Measurements from ENCODE around the gene SYNGR3. TPM values are rescaled to one million over a fixed set of nuclear protein-coding genes. Genes with fewer than 3 reads are reported as not detected.
"Not testable (repeated sequence)": the region's sequence is repeated elsewhere in the genome, so short reads cannot be mapped to it uniquely, and the experiment has no call there.

SYNGR3 gene
- total RNA-seq, 1 experiment from 2014 or later, result 6.6 TPM

DNA sequence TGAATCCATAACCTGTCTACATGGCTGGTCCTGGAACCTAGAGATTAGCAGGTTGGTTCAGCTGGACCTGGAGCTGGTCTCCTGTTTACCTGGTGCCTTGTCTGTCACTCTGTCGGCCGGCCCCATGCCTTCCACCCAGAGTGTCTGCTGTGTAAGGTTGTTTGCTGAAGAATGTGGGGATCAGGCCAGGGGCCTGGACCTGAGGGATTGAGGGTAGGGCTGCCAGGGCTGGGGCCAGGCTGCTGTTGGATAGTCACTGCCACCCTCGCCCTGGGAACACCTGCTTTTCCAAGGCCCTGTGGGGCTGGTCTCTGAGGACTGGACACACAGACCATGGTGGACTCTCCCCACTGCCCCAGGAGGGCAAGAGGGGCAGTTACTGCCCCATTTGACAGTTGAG is 38.4 kb downstream of the SYNGR3 start:
- DNase-seq (ENCODE audit: low read depth), result no peak

DNA sequence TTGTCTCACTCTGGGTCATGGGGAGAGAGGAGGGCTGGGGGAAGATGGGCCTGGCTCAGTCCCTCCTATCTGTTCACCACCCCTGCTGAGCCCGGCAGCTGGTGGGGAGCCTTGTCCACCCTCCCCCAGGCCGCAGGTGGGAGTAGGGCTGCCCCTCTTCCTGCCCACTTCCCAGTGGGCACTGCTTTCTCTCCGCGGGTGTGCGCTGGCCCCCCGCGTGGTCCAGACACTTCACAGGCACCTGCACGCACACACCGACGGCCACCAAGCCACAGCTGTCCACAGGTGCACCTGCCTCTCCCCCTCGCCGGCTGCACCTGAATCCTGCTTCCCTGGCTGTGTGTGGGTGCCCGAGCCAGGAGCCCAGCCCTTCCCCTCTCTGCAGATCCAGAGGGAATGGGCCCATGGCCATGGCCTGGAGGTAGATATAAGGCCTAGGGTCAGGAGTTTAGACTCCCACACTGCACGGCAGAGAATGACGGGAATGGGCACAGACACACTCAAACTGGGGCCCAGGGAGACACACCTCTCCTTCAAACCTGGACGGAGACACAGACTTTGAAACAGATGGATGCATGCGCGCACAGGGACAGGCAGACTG is 39.0 kb downstream of the SYNGR3 start:
- DNase-seq (ENCODE audit: low read depth), result no peak

DNA sequence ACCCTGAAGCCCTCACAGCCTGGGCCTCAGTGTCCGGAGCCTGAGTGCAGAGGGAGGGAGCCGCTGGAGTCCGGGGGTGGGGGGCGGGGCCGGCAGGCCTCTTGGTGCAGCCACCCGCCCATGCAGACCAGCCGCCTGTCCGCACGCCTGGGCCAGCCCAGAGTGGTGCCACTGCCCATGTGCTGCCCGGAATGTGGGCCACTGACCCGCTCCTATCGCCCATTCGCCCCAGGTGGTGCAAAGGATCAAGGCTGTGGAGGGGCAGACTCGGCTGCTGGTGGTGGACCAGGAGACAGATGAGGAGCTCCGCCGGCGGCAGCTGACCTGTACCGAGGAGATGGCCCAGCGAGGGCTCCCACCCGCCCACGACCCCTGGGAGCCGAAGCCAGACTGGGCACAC is 39.6 kb downstream of the SYNGR3 start:
- no peak for DNase-seq (ENCODE audit: low read depth)

DNA sequence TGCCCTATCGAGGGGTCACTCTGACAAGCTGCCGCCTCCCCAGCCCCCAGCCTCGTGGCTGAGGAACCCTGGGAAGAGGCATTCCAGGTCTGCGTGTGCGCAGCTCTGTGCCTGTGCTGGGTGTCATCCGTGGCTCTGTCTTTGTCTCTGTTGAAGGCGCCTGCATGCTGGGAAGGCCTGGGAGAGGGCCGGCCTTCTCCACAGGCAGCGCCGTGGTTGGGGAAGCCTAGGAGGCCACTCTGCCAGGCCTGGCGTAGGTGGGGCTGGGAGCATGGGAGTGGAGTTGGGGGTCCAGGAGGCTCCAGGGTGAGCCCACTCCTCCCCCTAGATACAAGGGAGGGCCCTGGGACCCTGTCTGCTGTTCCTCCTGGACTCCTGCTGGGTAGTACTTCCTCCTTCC is 40.3 kb downstream of the SYNGR3 start:
- DNase-seq (ENCODE audit: low read depth), result no peak

DNA sequence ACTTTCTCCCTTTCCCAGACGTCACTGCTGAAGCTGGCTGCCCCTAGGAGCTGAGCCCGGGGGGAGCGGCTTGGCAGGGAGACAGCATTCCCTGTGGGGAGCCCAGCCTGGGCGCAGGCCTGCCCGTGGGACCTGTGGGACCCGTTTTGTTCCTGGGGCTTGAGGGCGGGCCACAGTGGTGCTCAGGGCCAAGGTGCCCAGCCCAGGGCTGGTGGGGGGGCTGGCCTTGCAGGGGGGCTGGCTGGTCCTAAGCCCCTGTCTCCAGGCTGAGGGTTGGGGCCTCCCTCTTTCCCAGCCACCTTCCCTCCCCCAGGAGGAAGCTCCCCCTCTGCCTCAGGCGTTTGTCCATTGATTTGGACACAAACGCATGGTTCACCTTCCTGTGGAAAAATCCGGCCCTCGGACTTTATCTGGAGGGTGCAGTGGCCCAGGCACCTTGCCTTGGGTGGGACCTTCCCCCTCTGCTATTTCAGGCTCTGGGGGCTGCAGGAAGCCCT is 41.4 kb downstream of the SYNGR3 start:
- no peak for DNase-seq (ENCODE audit: low read depth)

DNA sequence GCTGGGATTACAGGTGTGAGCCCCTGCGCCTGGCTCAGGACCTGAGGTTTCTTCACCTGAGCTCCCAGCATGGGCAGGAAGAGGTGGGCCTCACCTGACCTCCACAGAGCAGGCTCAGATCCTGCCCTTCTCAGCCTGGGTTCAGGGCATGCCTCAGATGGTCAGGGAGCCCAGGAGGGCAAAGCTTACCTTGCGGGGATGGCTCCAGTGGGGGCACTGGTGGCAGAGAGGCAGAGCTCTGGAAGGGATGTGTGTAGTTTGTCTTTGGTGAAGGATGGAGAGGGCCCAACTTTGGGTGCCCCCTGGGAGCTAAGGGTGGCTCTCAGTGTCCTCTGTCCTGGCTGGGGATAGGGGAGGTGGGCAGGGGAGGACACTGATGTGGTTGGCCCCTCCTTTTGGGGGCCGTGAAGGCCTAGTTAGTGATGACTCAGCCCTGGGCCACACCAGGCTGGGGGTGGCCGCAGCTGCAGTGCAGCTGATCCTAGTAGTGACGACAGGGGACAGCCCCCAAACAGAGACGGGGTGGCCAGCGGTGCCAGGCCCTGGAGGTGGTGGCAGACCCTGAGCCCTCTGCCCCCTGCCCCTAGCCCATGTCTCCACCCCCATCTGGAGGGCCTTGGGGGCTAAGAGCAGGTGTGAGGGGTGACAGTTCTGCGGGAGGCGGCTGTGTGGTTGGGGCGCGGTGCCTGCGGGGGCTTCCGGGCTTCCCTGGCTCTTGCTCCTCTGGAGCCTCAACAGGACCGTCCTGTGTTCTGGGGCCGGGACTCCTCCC is 42.7 kb downstream of the SYNGR3 start:
- peak; percentile 64 for DNase-seq (ENCODE audit: low read depth)

DNA sequence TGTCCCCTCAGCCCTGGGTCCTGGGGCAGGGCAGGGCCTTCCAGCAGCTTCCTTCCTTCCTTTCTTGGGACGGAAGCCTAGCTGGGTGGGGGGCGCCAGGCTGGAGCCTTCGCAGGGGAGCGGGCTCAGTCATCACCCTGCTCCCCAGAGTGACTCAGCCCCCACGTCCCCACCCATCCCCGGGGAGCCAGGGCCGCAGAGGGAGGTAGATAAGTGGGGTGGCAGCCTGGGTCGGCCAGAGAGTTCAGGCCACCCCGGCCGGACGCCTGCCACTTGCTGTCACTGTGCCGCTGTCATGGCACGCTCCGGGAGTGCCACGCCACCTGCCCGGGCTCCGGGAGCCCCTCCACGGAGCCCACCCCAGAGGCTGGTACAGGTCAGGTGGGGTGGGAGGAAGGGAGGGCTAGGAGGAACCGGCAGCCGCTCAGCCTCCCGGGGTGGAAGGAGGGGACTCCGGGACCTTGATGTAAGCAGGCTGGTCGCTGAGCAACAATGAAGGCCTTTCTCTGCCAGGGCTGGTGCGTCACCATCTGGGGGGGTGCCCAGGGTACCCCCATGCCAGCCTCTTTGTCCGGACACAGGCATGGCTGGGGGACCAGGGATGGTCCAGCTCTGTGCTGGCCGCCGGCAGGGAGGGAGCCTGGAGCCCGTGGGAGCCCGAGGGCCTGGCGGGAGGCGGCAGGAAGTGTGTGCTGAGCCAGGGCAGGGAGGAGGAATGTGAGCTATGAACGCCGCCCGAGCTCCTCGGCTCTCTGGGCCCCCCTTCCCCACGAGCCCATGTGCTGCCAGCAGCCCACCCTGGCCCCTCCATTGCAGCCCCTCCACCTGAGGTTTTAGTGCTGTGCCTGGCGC is 43.5 kb downstream of the SYNGR3 start:
- DNase-seq (ENCODE audit: low read depth), result peak; percentile 71

DNA sequence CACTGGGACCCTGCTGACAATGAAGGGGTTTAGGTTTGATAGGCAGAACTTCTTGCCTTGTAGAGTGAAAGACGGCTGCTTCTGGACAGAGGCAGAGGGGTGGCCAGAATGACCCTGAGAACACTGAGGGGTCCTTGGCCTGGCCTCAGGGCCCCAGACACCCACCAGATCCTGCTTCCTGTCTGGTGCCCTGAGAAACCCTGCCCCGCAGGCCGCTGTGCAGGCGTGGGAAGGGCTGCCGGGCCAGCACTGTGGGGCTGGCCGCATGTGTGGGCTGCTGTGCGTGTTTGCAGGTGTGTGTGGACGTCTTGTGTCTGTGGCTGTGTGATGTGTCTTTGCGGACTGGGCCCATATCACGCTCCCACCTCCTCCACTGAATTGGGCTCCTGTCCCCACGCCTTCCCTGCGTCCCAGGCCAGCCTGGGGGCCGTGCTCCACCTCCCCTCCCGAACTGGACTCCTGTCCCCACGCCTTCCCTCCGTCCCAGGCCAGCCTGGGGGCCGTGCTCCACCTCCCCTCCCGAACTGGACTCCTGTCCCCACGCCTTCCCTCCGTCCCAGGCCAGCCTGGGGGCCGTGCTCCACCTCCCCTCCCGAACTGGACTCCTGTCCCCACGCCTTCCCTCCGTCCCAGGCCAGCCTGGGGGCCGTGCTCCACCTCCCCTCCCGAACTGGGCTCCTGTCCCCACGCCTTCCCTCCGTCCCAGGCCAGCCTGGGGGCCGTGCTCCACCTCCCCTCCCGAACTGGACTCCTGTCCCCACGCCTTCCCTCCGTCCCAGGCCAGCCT is 44.3 kb downstream of the SYNGR3 start:
- DNase-seq (ENCODE audit: low read depth), result not testable (repeated sequence)

DNA sequence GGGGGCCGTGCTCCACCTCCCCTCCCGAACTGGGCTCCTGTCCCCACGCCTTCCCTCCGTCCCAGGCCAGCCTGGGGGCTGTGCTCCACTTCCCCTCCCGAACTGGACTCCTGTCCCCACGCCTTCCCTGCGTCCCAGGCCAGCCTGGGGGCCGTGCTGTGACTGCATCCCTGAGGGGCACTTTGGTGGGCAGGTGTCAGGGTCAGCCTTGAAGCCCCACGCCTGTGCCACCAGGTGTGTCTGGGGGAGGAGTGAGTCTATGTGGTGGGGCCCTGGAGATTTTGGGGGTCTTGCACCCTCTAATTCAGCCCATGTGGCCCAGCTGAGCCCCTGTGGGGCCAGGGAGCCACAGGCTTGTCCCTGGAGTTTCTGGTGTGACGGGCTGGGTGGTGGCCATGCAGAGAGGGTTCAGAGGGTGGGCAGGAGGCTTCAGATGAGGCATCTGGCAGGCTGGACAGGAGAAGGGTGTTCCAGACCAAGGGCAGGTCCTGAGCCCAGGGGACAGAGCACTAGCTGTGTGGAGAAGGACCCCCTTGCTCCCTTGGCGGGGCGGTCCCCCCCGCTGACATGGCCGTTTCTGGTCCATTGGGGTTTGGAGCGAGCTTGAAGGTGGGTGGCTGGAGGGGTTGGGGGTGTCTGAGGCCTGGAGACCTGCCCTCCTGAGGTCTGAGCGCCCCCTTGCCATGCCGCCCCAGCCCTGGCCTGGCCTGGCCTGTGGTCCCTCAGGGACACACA is 45.1 kb downstream of the SYNGR3 start:
- DNase-seq (ENCODE audit: low read depth), result no peak

DNA sequence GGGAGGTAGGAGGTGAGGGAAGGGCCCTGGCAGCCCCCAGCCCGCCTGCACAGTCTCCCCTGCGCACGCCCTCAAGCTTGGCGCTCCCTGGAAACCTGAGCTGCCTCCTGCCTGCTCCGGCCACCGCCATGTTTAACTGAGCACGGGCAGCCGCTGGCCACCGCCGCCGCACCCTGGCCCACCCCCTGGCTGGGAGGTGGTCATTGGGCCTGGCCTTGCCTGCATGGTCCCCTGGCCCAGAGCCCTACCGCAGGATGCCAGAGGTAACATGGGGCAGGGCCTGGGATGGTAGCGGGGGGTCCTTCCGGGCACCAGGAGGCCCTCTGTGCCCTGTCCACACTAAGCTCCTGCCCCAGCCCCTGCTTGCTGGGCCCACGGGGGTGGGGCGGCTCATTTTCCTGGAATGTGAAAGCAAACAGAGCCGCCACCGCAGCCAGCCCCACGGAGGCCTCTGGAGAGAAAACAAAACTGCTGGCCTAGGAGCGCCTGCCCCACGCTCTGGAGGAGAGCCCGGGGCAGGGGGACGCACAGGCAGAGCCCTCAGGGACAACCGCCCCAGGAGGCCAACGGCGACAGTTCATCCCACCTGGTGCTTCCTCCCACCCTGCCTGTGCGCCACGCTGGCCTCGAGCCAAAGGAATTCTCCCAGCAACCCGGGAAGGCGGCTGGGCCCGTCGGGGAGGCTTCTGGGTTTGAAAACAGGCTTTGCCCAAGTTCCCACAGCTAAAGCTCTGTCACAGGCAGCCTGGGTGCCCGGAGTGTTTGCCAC is 45.8 kb downstream of the SYNGR3 start:
- DNase-seq (ENCODE audit: low read depth), result peak; percentile 51

DNA sequence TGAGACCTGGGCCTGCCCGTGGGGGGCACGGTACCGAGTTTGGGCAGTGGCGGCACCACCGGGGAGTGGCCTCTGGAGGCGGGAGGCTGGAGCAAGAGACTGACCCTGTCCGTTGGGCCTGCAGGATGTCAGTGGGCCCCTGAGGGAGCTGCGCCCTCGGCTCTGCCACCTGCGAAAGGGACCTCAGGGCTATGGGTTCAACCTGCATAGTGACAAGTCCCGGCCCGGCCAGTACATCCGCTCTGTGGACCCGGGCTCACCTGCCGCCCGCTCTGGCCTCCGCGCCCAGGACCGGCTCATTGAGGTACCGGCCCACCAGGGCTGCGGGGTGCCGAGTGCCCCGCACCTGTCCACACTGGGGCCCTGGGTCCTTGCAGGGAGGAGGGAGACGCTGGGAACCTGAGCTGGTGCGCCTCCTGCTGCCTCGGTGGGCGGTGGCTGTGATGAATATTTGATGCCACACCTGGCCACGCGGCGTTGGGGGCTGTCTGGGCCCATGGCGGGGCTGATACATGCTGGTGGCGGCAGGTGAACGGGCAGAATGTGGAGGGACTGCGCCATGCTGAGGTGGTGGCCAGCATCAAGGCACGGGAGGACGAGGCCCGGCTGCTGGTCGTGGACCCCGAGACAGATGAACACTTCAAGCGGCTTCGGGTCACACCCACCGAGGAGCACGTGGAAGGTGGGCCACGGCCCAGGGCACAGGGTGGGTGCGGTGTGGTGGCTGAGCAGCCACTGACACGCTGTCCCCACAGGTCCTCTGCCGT is 46.6 kb downstream of the SYNGR3 start:
- DNase-seq (ENCODE audit: low read depth), result no peak

DNA sequence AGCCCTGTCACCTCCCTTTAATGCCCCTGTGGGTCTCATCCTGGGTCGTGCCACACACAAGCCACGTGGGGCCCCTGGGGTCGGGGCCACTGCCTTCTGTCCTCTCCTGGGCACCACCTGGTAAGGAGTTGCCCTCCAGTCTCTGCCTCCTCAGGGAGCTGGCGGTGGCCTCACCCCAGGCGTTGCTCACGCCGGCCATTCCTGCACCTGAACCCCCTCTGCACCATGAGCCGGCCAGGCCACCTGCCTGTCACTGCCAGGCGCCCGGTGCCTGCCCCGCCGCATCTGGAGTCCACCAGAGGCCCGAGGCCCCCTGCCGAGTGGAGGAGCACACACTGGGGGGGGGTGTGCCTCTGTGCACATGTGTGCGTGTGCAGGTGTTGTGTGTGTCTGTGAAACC is 47.3 kb downstream of the SYNGR3 start:
- DNase-seq (ENCODE audit: low read depth), result no peak

DNA sequence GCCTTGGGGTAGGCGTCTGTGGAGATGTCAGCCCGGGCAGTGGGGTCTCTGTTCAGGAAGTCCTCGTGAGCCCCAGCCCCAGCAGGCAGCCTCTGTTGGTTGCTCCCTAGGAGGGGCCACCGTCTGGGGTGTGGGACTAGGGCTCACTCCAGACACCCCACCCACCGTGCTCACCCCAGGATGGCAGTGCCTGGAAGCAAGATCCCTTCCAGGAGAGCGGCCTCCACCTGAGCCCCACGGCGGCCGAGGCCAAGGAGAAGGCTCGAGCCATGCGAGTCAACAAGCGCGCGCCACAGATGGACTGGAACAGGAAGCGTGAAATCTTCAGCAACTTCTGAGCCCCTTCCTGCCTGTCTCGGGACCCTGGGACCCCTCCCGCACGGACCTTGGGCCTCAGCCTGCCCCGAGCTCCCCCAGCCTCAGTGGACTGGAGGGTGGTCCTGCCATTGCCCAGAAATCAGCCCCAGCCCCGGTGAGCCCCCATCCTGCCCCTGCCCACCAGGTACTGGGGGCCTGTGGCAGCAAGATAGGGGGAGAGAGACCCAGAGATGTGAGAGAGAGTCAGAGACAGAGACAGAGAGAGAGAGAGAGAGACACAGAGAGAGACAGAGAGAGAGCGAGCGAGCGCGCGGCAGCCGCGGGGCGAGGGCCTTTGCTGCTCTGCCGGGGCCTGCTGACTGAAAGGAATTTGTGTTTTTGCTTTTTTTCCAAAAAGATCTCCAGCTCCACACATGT is 48.0 kb downstream of the SYNGR3 start:
- DNase-seq (ENCODE audit: low read depth), result no peak

DNA sequence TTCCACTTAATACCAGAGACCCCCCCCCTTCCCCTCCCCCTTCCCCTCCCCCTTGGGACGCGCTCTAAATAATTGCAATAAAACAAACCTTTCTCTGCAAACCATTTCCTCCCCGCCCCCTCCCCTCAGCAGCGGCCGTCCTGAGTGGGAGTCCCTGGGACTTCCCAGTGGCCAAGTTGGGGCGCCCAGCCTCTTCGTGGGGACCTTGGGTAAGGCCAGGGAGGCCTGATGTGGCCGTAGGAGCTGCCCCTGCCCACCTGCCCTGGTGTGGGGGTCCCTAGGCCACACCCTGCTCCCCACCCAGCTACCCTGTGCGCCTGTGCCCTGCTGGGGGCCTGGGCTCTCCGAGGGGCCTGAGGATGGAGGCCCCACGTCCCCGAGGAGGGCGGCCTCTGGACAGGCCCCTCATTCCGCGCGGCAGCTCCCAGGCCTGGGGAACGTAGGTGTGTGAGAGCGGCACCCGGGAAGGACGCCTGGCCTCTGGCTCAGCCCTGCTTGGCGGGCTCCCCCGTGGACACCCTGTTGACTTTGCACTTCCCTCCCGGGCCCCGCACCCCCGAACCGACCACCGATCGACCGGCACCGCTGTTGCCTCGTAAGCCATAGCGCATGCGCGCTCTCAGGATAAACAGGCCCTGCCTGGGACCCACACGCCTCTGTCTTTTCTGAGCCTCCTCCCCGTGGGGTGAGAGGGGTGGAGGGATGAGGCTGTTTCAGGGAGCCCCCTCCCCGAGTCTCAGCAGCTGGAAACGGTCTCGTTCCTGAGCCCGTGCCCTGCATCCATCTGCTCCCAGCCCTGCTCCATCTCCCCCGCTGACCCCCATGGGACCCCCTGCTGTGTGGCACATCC is 48.8 kb downstream of the SYNGR3 start:
- DNase-seq (ENCODE audit: low read depth), result no peak

DNA sequence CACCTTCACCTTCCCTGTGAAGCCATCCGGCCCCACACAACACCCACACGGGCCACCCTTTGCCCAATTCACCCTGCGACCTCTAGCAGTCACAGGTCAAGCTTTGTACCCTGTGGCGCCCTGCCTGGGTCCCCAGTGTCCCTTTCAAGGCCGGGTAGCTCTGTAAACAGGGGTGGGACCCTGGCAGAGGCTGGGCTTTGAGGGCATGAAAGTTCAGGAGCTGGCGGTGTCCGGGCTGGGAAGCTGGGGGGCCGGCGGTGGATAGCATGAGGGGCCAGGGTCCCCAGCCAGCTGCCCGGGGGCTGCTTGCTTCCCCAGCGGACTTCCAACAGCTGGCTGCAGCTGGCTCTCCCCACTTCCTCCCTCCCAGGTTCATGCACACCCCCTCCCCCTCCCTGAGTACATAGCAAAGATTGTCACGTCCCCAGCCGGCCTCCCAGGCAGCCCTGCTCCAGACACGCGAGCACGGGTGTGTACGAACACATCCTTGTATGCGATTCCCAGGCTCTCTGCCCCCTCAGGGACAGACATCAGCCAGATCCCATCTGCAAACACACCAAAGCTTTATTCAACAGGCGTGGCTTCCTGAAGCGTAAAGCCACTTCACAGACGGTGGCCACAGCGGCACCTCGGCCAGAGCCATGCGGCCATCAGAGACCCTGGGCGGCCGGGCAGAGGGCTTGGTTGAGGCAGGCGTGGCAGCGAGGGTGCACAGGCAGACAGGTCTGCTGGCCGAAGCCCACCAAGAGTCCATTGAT is 49.7 kb downstream of the SYNGR3 start:
- DNase-seq (ENCODE audit: low read depth), result peak; percentile 89

DNA sequence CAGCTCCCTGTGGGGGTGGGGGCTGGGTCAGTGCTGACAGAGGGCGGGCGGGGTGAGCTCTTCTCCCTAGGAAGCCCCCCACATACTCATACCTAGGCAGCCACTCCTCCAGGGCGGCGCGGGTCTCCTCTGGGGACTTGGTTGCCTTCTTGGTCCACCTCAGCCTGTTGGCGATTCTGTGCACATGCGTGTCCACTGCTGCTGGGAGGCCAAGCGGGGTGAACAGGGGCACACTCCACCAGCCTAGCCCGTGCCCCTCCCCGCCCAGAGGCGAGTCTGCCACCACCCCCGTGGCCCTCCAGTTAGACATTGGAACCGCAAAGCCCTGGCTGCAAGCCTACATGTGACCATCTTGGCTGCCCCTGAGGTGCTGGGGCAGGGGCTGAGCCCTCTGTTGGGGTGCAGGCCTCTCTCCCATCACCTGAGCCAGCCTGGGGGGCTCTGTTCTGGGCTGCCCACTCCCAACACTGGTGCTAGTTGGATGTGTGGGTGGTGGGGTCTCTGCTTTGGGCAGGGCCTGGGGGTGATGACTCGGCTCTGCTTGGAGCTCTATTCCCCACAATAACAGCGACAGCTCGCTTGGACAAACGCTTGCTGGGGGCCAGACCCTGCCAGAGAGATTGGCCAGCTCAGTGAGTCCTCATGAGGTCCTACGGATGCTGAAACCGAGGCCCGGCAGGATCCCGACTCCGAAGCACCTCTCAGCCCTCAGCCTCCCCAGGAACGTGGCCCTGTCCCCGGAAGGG is 50.4 kb downstream of the SYNGR3 start:
- DNase-seq (ENCODE audit: low read depth), result peak; percentile 48
